Suppressor macrophage treated with lipopolysaccharide for 4 hours (primary cell): ENCODE data around the gene ETNPPL.

Source experiments
- DNase-seq: peaks from one replicate; pipeline ENCODE4 v3.0.0-alpha.2; 2020

Gene ETNPPL

DNA sequence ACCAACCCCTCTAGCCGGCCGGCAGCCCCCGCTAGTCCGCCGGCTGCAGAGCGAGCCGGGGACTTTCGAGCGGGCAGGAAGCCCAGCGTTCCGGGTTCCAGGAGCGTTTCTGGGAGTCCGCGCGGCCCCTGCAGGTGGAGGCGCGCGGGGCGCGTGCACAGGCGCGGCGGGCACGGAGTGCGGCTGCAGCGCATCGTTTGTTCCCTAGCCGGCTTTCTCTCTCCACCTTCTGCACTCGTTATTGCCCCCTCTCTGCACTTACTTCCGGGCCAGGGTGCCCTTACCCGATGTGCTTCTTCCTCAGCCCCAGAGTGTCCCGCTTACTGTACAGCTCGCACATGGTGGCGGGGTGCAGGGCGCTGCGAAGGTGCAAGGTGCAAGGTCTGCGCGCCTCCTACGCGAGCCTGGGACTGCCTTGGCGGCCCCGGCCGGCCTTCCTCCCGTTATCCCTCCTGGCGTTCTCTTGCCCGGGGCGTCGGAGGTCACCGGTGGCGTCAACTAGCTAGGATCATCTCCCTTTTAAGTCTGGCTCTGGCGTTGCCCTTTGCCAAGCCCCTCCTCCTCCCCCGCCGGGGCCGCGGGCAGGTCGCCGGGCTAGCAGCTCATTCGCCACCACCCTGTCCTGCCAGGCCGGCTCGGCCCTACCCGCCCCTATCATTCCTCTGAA is at the start of gene ETNPPL:
Gene ETNPPL (minus strand): TSS at position 495 of the 667 bp plus-strand sequence. CDS start 155 bp downstream, at position 340.
- no peak for DNase-seq

DNA sequence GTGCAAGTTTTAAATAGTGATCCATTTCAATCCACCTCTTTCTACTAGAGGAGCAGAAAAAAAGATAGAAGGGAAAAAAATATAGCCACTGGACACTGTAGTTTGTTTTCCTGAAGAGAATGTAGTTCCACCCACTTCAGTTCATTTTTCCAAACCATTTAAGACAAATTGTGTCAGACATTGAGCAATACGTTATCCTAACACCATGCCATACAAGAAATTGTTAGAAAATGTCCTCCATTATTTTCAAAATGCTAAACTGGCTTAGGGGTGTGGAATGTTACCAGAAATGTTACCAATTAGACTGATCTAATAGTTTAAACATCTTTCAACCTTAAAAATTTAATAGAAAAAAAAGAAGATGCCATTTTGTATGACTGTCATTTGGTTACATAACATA is 48.6 kb upstream of the ETNPPL start:
- no peak for DNase-seq

DNA sequence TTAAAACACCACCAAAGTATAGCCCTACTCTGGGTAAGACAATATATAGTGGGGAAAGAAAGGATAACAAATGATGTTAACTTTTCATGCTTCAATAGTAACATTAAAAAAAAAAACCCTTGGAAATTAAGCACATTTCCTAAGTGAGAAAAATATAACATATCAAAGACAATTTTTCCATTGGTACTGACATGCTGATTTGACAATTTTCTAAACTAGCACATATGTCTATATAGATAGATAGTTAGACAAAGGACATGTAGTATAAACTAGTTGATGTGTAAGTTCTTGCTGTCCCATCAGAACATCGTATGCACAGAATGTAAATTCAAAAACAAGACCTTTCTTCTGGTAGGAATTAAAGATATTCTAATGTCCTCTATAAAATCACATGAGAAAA is 47.2 kb upstream of the ETNPPL start:
- no peak for DNase-seq

DNA sequence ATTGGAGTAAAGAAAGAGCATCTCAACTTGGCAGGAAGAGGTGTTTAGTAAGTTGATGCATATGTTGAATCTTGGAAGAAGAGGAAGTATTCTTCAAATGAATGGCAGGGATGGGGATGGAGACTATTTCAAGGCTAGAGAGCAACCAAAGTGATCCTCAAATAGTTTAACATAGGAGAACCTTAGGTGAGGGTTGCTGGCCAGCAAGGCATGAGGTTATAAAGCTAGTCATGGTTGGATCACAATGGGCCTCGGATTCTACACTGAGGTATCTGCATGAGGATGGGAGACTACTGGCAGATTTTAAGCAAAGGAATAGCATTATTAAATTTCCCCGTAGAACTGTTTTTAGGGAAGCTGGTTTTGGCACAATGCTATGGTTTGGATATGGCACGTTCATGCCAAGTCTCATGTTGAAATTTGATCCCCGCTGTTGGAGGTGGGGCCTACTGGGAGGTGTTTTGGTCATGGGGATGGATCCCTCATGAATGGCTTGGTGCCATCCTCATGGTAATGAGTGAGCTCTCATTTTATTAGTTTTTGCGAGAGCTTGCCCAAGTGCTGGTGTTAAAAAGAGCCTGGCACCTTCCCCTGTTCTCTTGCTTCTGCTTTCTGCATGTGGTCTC is 41.9 kb upstream of the ETNPPL start:
- DNase-seq: no peak

DNA sequence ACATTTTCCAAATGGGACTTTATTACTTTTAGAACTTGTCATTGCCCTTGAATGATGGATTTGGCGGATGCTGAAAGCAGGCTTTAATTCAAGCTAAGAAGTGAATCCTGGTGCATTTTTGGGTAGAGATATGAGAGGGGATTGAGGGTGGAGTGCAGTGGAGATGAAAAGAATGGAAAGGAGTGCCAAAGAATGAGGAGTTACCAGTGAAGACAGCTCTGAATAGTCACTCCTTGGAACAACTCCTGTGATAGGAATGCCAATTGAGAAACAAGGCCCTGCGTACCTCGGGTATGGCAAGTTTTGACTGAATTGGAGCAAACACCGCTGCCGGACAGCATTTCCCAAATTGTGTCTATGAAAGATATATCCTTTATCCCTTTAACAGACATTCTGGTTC is 36.5 kb upstream of the ETNPPL start:
- DNase-seq: no peak

DNA sequence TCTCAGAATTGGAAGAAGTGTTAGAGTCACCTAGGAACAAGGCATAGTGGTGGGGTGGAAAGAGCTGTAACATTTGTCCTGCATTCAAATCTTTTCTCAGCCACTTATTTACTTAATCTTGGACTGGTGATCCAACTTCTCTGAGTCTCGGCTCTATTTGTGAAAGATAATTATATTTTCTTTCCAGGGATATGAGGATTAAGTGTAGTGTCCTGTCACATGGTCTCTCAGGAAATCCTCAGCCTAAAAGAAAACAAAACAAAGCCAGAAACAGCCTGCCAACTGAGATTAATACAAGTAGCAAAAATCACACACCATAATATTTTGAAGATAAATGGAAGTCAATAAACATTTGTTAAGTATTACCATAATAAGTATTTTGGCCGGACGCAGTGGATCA is 33.3 kb upstream of the ETNPPL start:
- no peak for DNase-seq

DNA sequence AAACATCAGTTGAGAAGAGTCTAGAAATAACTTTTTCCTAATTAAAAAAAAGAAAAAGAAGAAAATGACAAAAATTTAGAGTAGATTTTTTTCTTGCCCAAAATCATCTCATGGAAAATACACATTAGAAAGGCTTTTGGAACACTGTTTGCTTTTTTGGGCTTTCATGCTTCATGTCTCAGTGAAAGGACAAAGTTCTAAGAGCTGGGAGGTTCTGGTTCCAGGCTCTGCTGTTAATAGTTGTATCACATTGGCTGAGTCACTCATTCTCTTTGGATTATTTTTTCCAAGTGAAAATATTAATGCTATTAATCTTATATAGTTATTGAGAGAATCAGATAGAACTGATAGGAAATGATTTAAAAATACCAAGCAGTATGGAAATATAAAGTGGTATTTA is 32.9 kb upstream of the ETNPPL start:
- no peak for DNase-seq

DNA sequence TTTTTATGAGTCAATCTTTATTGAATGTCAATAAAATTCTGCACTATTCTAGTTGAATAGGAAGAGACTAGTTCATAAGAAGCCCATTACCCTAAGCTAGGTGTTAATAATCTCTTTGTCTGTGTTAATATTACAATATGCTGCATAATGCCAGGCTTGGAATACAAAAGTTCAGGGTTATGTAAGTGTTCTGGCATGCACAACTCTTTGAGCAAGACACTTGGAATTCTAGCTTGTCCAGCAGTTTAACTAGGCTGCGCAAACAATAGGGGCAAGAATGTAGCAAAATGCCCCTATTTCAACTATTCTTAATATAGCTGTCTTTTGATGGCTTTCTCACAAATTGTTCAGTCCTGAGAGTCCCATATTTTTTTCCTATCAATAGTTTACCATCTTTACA is 31.3 kb upstream of the ETNPPL start:
- no peak for DNase-seq

DNA sequence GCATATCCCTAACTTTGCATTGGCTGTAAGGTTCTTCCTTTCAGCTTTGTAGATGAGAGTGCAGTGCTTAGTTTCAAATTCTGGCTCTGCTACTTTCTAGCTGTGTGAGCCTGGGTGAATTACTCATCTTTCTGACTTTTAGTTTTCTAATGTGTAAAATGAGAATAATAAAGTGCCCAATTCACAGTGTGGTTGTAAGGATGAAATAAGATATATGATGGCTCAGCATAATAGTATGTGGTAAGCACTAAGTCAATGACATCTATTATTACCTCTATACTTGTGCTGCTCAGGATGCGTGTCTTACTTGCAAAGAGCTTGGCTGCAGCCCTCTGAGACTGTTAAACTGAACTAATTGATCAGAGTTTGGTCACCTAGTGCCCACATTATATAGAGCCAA is 30.6 kb upstream of the ETNPPL start:
- no peak for DNase-seq

DNA sequence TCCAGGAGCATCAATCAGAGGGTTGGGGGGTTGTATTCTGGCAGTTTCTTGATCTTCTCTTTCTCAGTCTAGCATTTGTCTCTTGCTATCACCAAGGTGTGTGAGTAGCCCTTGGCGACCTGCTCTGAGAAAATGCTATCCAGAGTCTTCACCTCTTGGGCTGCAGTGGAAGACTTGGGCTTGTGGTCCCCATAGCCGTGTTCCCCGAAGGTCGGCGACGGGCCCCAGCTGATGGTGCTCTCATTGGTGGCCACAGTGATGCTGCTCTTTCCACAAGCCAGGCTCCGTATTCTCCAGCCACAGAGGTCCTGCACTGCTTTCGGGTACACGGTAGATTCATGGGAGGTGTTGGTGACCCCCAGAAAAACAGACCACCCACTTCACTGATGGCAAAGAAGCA is 25.9 kb upstream of the ETNPPL start:
- no peak for DNase-seq

DNA sequence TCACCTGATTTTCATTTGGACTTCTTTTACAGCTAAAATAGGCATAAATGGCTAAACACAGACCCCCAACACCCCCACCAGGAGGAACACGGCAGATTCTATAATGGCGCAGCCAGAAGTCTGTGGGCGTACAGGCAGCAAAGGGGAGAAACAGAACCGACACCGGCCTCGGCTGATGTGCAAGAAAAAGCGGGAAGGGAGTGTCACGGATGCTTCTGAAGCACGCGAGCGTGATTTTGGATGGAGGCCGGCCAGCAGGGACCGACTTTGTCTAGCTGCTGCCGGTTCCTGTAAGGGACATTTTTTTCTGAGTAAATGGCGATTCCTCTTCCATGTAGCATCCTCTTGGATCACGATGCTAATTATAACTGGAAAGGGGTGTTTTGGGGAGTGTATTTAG is 24.9 kb upstream of the ETNPPL start:
- DNase-seq: no peak

DNA sequence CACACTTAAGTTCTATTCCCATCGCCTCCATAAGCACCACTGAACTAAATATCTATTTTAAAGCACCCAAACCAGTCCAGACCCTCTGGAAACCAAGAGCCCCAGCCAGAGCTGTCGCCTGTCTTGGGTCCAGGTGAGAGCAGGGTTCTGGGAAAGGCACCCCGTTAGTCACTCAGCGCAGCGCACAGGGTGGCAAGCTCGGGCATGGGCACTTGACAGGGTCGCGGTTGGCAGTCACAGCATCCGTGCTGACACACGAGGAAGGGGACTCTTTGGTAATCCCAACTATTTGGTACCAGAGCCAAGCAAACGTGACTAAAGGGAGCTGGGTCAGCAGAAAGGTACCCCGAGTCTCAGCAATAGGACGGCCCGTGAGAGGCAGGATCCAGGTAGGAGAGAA is 24.3 kb upstream of the ETNPPL start:
- no peak for DNase-seq

DNA sequence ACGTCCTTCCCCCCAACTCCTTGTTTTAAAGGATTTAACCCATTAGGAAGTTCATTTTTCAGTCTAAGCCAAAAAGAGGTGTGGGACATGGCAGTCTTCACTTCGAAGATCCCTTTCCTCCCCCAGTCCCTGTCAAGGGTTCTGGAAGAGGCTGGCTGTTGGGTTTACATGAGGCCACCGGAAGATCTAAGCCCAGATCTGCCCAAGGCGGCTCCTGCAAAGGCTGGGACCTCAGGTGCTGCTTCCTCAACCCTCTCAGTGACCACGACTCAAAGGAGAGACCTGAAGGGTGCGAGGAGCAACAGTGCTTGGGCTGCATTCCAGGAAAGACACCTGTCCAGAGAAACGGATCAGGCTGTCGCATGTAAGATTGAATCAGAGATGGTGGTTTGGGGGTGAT is 23.5 kb upstream of the ETNPPL start:
- DNase-seq: no peak

DNA sequence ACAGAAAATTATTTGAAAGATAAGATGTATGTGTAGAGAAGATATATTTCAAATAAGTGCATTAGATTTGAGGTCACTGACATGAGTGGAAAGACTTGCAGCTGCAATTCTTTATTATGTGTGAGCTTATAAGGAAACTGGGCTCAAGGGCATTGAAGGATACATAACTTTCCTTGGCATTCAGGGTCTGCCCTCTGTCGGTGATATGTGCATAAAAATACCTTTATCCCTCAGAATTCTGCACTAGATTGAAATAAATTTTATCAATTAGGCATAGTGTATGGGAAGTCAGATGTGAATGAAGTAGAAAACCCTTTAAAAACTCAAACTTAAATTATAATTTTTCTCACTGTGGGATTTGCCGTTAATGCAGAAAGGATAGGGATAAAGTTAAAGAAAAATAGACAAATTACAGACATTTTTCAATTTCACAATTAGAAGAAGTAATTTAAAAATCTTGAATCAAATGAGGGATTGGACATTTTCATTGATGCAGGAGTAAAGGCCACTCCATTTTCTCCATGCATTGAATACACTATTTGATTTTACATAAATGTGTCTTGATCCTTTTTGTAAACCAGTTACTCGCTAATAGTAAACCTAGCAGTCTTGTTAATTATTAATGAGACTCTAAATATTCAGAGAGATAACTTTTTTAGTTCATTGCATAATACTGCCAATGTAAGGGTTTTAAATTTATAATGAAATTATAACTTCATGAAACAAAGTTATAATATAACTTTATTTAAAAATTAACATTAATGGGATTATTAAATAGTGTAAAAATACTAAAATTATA is 21.0 kb upstream of the ETNPPL start:
- no peak for DNase-seq

DNA sequence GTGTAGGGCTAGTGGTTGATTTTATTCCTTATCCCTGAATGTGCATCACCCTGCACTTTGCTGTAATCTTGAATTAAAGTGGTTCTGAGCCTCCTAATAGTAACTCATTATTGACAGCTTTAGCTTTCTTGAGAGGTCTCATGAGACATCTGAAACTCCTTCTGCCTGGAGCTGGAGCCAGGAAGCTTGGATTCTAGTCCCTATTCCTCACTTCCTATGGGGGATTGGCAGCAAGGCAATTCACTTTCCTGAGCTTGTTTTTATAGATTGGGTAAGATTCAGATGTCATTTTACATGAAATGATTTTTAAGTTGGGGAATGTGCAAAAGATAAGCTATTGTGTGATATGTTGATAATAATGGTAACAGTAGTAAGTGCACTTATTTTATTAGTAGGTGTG is 17.1 kb upstream of the ETNPPL start:
- DNase-seq: no peak

DNA sequence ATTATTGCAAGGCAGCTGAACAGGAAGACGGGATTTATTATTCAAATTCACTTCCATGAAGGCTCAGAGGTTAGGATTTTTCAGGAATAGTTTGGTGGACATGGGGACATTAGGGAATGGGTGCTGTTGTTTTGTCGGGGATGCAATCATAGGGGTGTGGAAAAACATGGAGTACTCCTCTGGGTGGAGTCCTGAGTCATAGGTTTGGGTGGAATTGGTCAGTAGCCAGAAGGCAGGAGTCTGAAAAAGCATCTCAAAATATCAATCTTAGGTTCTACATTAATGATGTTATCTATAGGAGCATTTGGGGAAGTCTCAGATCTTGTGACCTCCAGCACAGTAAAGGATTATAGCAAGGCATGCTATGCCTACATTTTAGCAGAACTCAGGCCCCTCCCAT is 14.5 kb upstream of the ETNPPL start:
- no peak for DNase-seq

DNA sequence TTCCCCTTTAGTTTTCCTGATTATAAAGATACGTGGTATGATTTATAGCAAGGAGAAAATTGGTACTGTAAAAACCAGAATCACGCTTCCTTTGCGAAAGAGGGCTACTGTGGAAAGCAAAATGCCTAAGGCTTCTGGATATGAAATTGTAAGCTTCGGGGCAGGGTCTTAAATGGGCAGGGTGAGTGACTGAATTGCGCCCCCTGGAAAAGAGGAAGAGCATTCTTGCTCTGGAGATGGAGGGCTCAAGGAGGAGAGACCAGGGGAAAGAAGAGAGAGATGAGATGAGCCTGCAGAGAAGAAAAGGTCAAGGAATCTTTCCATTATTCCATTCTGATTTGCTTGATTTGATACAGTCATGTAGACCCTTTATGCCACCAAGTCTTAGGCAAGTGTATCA is 13.1 kb upstream of the ETNPPL start:
- no peak for DNase-seq

DNA sequence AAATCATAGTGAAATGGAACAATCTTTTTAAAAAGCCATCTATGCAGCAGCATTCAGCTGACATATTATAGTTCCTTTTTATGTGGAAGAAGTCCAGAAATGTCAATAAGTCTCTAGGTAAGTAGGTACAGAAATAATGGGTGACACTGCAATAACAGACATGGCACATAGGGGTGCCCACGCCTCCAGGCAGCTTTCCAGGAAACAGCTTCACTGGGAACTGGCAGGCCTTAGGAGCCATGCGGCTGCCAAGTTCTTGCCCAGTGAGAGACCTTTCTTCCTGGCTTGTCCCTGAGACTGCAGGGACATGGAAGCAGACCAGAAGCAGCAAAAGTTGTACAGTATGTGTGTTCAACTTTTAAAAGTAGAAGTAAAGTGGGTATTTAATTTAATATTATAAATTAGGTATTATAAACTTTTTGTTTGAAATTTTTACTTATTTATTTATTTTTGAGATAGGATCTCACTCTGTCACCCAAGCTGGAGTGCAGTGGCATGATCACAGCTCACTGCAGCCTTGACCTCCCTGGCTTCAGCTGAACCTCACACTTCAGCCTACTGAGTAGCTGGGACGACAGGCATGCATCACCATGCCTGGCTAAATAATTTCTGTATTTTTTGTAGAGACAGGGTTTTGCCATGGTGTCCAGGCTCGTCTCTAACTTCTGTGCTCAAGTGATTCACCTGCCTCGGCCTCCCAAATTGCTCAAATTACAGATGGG is 12.1 kb upstream of the ETNPPL start:
- no peak for DNase-seq

DNA sequence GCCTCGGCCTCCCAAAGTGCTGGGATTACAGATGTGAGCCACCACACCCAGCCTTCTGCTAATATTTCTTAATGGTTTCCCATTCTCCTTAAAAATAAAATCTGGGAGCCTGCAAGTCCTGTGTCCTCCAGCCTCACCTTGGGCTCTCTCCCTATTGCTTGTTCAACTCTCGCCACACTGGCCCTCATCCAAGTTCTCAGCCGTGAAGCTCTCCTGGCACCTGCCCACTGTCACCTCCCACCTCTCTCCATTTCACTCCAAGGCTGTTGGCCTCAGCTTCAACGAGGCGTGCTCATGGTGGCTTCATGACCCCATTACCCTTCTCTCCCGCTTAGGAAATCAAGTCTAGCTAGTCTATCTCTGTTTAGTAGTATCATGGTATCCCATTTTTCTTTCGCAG is 9.5 kb upstream of the ETNPPL start:
- DNase-seq: no peak

DNA sequence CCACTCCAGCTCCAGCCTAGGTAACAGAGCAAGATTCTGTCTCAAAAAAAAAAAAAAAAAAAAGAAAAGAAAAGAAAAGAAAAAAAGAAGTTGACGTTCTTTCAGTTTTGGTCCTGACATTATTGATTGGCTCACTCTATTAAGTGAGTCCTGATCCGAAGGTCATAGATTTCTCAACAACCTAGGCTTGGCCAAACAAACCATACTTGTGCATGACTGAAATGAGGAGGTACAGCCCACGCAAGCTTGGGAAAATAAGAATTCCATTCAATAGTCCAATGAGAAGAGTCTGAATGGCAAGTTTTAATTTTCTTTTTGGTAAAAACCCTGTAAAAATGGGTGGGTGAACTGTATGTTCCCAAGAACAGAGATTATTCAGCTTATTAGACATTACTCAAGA is 3.2 kb upstream of the ETNPPL start:
- no peak for DNase-seq

DNA sequence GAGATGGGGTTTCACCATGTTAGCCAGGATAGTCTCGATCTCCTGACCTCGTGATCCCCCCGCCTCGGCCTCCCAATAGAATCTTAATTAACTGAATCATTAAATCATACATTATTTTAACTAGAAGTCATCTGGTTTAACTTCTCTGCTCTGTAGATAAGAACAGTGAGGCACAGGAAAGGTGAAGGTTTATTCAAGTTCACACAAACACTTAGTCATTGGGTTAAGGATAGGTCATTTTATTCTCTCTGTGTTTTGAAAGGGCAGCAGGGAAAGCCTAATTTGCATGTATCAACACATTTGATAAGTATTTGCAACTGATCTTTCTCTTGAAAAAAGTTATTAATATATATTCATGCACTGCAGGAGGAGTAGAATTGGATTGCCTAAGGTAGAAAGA is 1.1 kb upstream of the ETNPPL start:
- no peak for DNase-seq

DNA sequence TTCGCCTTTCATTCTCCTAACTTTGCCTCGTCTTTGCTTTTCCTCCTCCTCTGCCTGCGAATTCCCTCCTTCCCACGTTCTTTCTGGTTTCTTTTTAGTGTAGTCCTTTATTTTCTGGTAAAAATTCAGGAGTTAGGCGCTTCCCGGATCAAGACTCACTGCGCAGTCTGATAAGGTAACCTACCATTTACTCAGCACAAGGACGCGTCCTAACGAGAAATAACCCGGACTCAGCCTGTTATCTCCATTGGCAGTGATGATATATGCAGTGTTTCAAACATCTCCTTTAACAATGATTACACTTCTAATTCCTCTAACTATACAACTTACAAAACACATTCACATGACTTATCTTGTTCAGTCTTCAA is 357 bp upstream of the ETNPPL start:
- DNase-seq: no peak

DNA sequence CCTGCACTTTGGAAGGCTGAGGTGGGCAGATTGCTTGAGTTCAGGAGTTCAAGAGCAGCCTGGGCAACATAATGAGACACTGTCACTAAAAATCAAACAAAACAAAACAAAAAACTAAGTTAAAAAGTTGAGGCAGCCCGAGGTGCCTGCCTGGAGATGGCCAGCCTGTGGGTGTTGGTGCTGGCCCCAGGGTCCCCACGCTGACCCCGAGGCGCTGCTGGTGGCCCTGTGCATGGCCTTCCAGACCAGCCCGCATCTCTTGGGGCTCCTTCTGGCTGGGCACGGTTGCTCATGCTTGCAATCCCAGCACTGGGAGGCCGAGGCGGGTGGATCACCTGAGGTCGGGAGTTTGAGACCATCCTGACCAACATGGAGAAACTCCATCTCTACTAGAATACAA is 4.4 kb downstream of the ETNPPL start:
- DNase-seq: no peak

DNA sequence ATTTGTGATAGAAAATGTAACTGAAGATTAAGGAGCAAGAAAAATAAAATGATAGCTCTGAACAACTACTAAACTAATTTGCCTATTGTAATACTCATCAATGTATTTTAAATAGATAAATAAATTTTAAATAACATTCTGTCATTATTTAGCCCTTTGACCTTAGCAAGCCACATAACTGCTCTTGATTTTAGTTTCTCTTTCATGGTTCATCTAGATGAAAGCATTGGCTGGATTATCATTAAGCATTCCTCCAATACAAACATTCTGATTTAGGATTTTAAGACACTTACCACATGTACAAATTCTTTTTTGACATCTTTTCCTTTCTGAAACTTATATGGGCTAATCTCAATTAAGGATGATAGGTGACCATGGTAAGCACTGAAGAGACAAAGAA is 8.5 kb downstream of the ETNPPL start:
- DNase-seq: no peak
